ENCODE measurements around the gene THBS2. TPM values are rescaled to one million over a fixed set of nuclear protein-coding genes. Genes with fewer than 3 reads are reported as not detected.
A peak's percentile ranks its signal among the peaks of the same experiment; 100 is the strongest.

The THBS2 gene
- total RNA-seq, 4 donors from 2014 or later: 80.9 to 149 (median 107) TPM

GRCh38 chr6:169296622-169297021, 43.0 kb upstream of the THBS2 start:
- no peak overlapping the region for H3K27ac ChIP-seq
- no peaks in the 10 kb centered on the region for H3K36me3 ChIP-seq
- no peak overlapping the region for H3K4me3 ChIP-seq
- no peaks in the 10 kb centered on the region for H3K9me3 ChIP-seq
- TF ChIP-seq CTCF (IDR thresholded peaks at IDR 0.05) (no peak), EP300 (IDR thresholded peaks at IDR 0.05) (no peak), POLR2AphosphoS5 (IDR thresholded peaks at IDR 0.05) (no peak), POLR2A (IDR thresholded peaks at IDR 0.05) (no peak)
- H3K4me1 ChIP-seq: peaks cover 23% of the 10 kb centered on the region
- H3K27me3 ChIP-seq: no peaks in the 10 kb centered on the region
- no peak for DNase-seq (ENCODE audit: low spot score in 2 of 2)
- 74% methylated on average over 6 of the region's 6 CpGs for WGBS

GRCh38 chr6:169296170-169296569, 42.5 kb upstream of the THBS2 start:
- H3K27ac ChIP-seq: no peak overlapping the region
- H3K27me3 ChIP-seq: no peaks in the 10 kb centered on the region
- H3K36me3 ChIP-seq: no peaks in the 10 kb centered on the region
- peaks cover 24% of the 10 kb centered on the region for H3K4me1 ChIP-seq
- H3K9me3 ChIP-seq: no peaks in the 10 kb centered on the region
- no peak for TF ChIP-seq CTCF (IDR thresholded peaks at IDR 0.05)
- TF ChIP-seq POLR2A (IDR thresholded peaks at IDR 0.05): no peak
- no peak for TF ChIP-seq EP300 (IDR thresholded peaks at IDR 0.05)
- TF ChIP-seq POLR2AphosphoS5 (IDR thresholded peaks at IDR 0.05): no peak
- 45% methylated on average over 1 of the region's 1 CpG for WGBS
- H3K4me3 ChIP-seq: no peak overlapping the region
- DNase-seq (ENCODE audit: low spot score in 2 of 2): no peak

- no peaks in the 10 kb centered on the region for H3K9me3 ChIP-seq
- TF ChIP-seq CTCF (IDR thresholded peaks at IDR 0.05) (no peak), POLR2A (IDR thresholded peaks at IDR 0.05) (no peak), POLR2AphosphoS5 (IDR thresholded peaks at IDR 0.05) (no peak), EP300 (IDR thresholded peaks at IDR 0.05) (no peak)
- no peak for DNase-seq (ENCODE audit: low spot score in 2 of 2)
- no peaks in the 10 kb centered on the region for H3K36me3 ChIP-seq
- H3K4me3 ChIP-seq: no peak overlapping the region
- peaks cover 42% of the 10 kb centered on the region for H3K4me1 ChIP-seq
- H3K27ac ChIP-seq: peak overlapping the region; percentile 50
- no peaks in the 10 kb centered on the region for H3K27me3 ChIP-seq
- WGBS: 37% methylated on average over 2 of the region's 2 CpGs
These were observed 39.5 kb upstream of the THBS2 start for GRCh38 chr6:169293196-169293595.

- H3K27ac ChIP-seq: peak overlapping the region; percentile 75
- 46% methylated on average over 8 of the region's 11 CpGs for WGBS
- no peaks in the 10 kb centered on the region for H3K27me3 ChIP-seq
- H3K4me3 ChIP-seq: no peak overlapping the region
- peak; percentile 85 to 86 for DNase-seq (ENCODE audit: low spot score in 2 of 2)
- no peaks in the 10 kb centered on the region for H3K36me3 ChIP-seq
- peak in 1 of 3 donors; percentile 72 for TF ChIP-seq POLR2AphosphoS5 (IDR thresholded peaks at IDR 0.05)
- TF ChIP-seq POLR2A (IDR thresholded peaks at IDR 0.05): no peak
- TF ChIP-seq EP300 (IDR thresholded peaks at IDR 0.05): no peak
- no peak for TF ChIP-seq CTCF (IDR thresholded peaks at IDR 0.05)
- peaks cover 45% of the 10 kb centered on the region for H3K4me1 ChIP-seq
- H3K9me3 ChIP-seq: no peaks in the 10 kb centered on the region
These were observed 38.9 kb upstream of the THBS2 start for GRCh38 chr6:169292338-169293124.

- 89% methylated on average over 14 of the region's 14 CpGs for WGBS
- no peak for DNase-seq (ENCODE audit: low spot score in 2 of 2)
- Histone ChIP-seq H3K27ac (peak overlapping the region; percentile 75), H3K36me3 (no peaks in the 10 kb centered on the region), H3K27me3 (no peaks in the 10 kb centered on the region), H3K4me3 (no peak overlapping the region), H3K4me1 (peaks cover 45% of the 10 kb centered on the region), H3K9me3 (no peaks in the 10 kb centered on the region)
- TF ChIP-seq POLR2AphosphoS5 (IDR thresholded peaks at IDR 0.05): no peak
- TF ChIP-seq POLR2A (IDR thresholded peaks at IDR 0.05): no peak
- no peak for TF ChIP-seq CTCF (IDR thresholded peaks at IDR 0.05)
- no peak for TF ChIP-seq EP300 (IDR thresholded peaks at IDR 0.05)
These were observed 38.1 kb upstream of the THBS2 start for GRCh38 chr6:169291646-169292337.
